ENCODE measurements around the gene CCDC88B. TPM values are rescaled to one million over a fixed set of nuclear protein-coding genes. Genes with fewer than 3 reads are reported as not detected.

Gene CCDC88B
- total RNA-seq, 1 experiment from 2014 or later = 14.7 TPM

DNA sequence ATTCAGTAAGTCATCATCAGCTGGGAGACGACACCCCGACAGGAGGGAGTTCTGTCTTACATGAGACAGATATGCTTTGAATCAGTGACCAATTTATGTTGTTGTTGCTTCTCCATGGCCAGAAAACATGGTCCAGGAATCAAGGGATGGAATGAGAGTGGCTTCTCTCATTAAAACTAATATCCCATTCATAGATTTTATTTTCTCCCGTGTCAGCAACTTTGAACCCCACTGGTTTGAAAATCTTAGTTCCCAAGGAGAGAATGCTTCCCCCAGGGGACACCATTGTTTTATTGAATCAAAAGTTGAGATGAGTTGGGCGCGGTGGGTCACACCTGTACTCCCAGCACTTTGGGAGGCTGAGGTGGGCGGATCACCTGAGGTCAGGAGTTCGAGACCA, 61.8 kb downstream of the CCDC88B start:
- no peak overlapping the region for H3K9ac ChIP-seq (ENCODE audit: low read length)
- CTCF ChIA-PET = no interaction called here
- no peak overlapping the region for H3K4me2 ChIP-seq (ENCODE audit: low read length)
- H3K4me3 ChIP-seq (replicated peaks in 1 of 2; ENCODE audit: low read depth in 1 of 2, low read length in 2 of 2) = no peak overlapping the region
- no peaks in the 10 kb centered on the region for H4K20me1 ChIP-seq (ENCODE audit: insufficient read depth)
- H3K27me3 ChIP-seq (ENCODE audit: insufficient read depth, low read length) = no peaks in the 10 kb centered on the region
- H3K79me2 ChIP-seq (ENCODE audit: insufficient read depth, low read length) = no peaks in the 10 kb centered on the region
- H3K9me2 ChIP-seq (ENCODE audit: insufficient read depth) = no peaks in the 10 kb centered on the region
- H3K36me3 ChIP-seq (ENCODE audit: control insufficient read depth in 1 of 2, insufficient read depth in 2 of 2, low read length in 2 of 2) = no peaks in the 10 kb centered on the region
- H3K4me1 ChIP-seq (ENCODE audit: control insufficient read depth in 1 of 2, insufficient read depth in 2 of 2, low read length in 2 of 2) = peaks cover 6 to 12% of the 10 kb centered on the region in 2 experiments
- POLR2A ChIA-PET = no interaction called here
- RAD21 ChIA-PET (ENCODE audit: low non-redundant PET in 1 of 2, low total read pairs in 2 of 2, uncharacterized antibody in 2 of 2, unreplicated experiment in 2 of 2) = no interaction called here
- H3K9me3 ChIP-seq (ENCODE audit: control insufficient read depth in 1 of 2, insufficient read depth in 1 of 2, low read depth in 1 of 2, low read length in 2 of 2) = no peaks in the 10 kb centered on the region
- TF ChIP-seq SIN3A (IDR thresholded peaks at IDR 0.05; ENCODE audit: low read depth) = no peak
- TF ChIP-seq POLR2AphosphoS5 (IDR thresholded peaks at IDR 0.05; ENCODE audit: low read depth, low read length) = no peak
- no peak for TF ChIP-seq FOSL1 (IDR thresholded peaks at IDR 0.05; ENCODE audit: low read depth)
- TF ChIP-seq POLR2A (IDR thresholded peaks at IDR 0.05; ENCODE audit: borderline replicate concordance, extremely low read depth, insufficient read depth, insufficient read length) = no peak
- TF ChIP-seq CEBPB (IDR thresholded peaks at IDR 0.05; ENCODE audit: low read depth) = no peak
- no peak for TF ChIP-seq TCF7L2 (IDR thresholded peaks at IDR 0.05; ENCODE audit: borderline replicate concordance, extremely low read depth, insufficient read depth, insufficient read length)
- no peak for TF ChIP-seq YY1 (IDR thresholded peaks at IDR 0.05; ENCODE audit: extremely low read depth, insufficient replicate concordance, low read depth, low read length)
- TF ChIP-seq, protein P1, sequence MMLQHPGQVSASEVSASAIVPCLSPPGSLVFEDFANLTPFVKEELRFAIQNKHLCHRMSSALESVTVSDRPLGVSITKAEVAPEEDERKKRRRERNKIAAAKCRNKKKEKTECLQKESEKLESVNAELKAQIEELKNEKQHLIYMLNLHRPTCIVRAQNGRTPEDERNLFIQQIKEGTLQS (IDR thresholded peaks at IDR 0.05) = no peak
- TF ChIP-seq CBX3 (IDR thresholded peaks at IDR 0.05; ENCODE audit: low read depth) = no peak
- no peak for TF ChIP-seq EZH2phosphoT487 (IDR thresholded peaks at IDR 0.05; ENCODE audit: borderline replicate concordance)
- no peak for TF ChIP-seq EGR1 (IDR thresholded peaks at IDR 0.05; ENCODE audit: low read depth)
- no peak for TF ChIP-seq MAX (IDR thresholded peaks at IDR 0.05)
- H2AFZ ChIP-seq (ENCODE audit: low read depth, low read length, poor library complexity, severe bottlenecking) = no peak overlapping the region
- BruUV-seq (replicated peaks) = no TSS peak
- intact Hi-C loops (cut with micrococcal nuclease) = no loop called here
- DNase-seq (ENCODE audit: low read depth, low spot score) = no peak
- ATAC-seq = no peak
- no peak overlapping the region for H3K27ac ChIP-seq (ENCODE audit: low read depth, low read length)

GRCh38 chr11:64403106-64403505, 63.1 kb downstream of the CCDC88B start:
- no peak overlapping the region for H3K4me2 ChIP-seq (ENCODE audit: low read length)
- no peak for TF ChIP-seq ZNF274 (IDR thresholded peaks at IDR 0.05; ENCODE audit: low read depth, low read length)
- TF ChIP-seq EZH2phosphoT487 (IDR thresholded peaks at IDR 0.05; ENCODE audit: borderline replicate concordance) = no peak
- TF ChIP-seq SIN3A (IDR thresholded peaks at IDR 0.05; ENCODE audit: low read depth) = no peak
- TF ChIP-seq, protein P1 (IDR thresholded peaks at IDR 0.05) = no peak
- no peak for TF ChIP-seq ELF1 (IDR thresholded peaks at IDR 0.05; ENCODE audit: borderline replicate concordance, low read depth)
- no peak for TF ChIP-seq POLR2A (IDR thresholded peaks at IDR 0.05; ENCODE audit: borderline replicate concordance, extremely low read depth, insufficient read depth, insufficient read length)
- TF ChIP-seq EZH2 (IDR thresholded peaks at IDR 0.05) = no peak
- TF ChIP-seq RAD21 (IDR thresholded peaks at IDR 0.05; ENCODE audit: low read depth) = no peak
- no peak for TF ChIP-seq YY1 (IDR thresholded peaks at IDR 0.05; ENCODE audit: extremely low read depth, insufficient replicate concordance, low read depth, low read length)
- TF ChIP-seq CEBPB (IDR thresholded peaks at IDR 0.05; ENCODE audit: low read depth) = no peak
- no peak for TF ChIP-seq MAX (IDR thresholded peaks at IDR 0.05)
- no peak for TF ChIP-seq SRF (IDR thresholded peaks at IDR 0.05; ENCODE audit: low read depth)
- TF ChIP-seq ZFX (IDR thresholded peaks at IDR 0.05) = no peak
- TF ChIP-seq, protein P2, sequence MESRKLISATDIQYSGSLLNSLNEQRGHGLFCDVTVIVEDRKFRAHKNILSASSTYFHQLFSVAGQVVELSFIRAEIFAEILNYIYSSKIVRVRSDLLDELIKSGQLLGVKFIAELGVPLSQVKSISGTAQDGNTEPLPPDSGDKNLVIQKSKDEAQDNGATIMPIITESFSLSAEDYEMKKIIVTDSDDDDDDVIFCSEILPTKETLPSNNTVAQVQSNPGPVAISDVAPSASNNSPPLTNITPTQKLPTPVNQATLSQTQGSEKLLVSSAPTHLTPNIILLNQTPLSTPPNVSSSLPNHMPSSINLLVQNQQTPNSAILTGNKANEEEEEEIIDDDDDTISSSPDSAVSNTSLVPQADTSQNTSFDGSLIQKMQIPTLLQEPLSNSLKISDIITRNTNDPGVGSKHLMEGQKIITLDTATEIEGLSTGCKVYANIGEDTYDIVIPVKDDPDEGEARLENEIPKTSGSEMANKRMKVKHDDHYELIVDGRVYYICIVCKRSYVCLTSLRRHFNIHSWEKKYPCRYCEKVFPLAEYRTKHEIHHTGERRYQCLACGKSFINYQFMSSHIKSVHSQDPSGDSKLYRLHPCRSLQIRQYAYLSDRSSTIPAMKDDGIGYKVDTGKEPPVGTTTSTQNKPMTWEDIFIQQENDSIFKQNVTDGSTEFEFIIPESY (IDR thresholded peaks at IDR 0.05; ENCODE audit: extremely low read depth, insufficient replicate concordance, low read length) = no peak

More at GRCh38 chr11:64403106-64403505, 63.1 kb downstream of the CCDC88B start:
- Histone ChIP-seq H3K27me3 (ENCODE audit: insufficient read depth, low read length) (no peaks in the 10 kb centered on the region), H3K9me2 (ENCODE audit: insufficient read depth) (no peaks in the 10 kb centered on the region), H3K4me3 (replicated peaks in 1 of 2; ENCODE audit: low read depth in 1 of 2, low read length in 2 of 2) (no peak overlapping the region), H2AFZ (ENCODE audit: low read depth, low read length, poor library complexity, severe bottlenecking) (no peak overlapping the region), H4K20me1 (ENCODE audit: insufficient read depth) (no peaks in the 10 kb centered on the region), H3K36me3 (ENCODE audit: control insufficient read depth in 1 of 2, insufficient read depth in 2 of 2, low read length in 2 of 2) (no peaks in the 10 kb centered on the region), H3K9ac (ENCODE audit: low read length) (no peak overlapping the region), H3K9me3 (ENCODE audit: control insufficient read depth in 1 of 2, insufficient read depth in 1 of 2, low read depth in 1 of 2, low read length in 2 of 2) (no peaks in the 10 kb centered on the region), H3K27ac (ENCODE audit: low read depth, low read length) (no peak overlapping the region), H3K4me1 (ENCODE audit: control insufficient read depth in 1 of 2, insufficient read depth in 2 of 2, low read length in 2 of 2) (peaks cover 6 to 12% of the 10 kb centered on the region in 2 experiments), H3K79me2 (ENCODE audit: insufficient read depth, low read length) (no peaks in the 10 kb centered on the region)
- CTCF ChIA-PET = no interaction called here
- intact Hi-C loops (cut with micrococcal nuclease) = no loop called here
- ATAC-seq (no peak), DNase-seq (ENCODE audit: low read depth, low spot score) (no peak)
- BruUV-seq (replicated peaks) = no TSS peak
- RAD21 ChIA-PET (ENCODE audit: low non-redundant PET in 1 of 2, low total read pairs in 2 of 2, uncharacterized antibody in 2 of 2, unreplicated experiment in 2 of 2) = no interaction called here
- POLR2A ChIA-PET = no interaction called here

Measured in HCT116 (cell line).